ENCODE data around the gene MAPRE2.

Gene MAPRE2

GRCh38 chr18:35063875-35064690 lies 22.9 kb downstream of the MAPRE2 start:
- no peak for DNase-seq

- DNase-seq = no peak
Measured at GRCh38 chr18:35067454-35067853, 26.2 kb downstream of the MAPRE2 start.

- no peak for DNase-seq
Measured at GRCh38 chr18:35071819-35072247, 30.6 kb downstream of the MAPRE2 start.

GRCh38 chr18:35072616-35073015 lies 31.4 kb downstream of the MAPRE2 start:
- DNase-seq = no peak

- no peak for DNase-seq
Measured at GRCh38 chr18:35073186-35074105, 32.2 kb downstream of the MAPRE2 start.

GRCh38 chr18:35074581-35074980 lies 33.4 kb downstream of the MAPRE2 start:
- DNase-seq = no peak

- no peak for DNase-seq
Measured at GRCh38 chr18:35075132-35075531, 33.9 kb downstream of the MAPRE2 start.

- no peak for DNase-seq
Measured at GRCh38 chr18:35076135-35076924, 35.1 kb downstream of the MAPRE2 start.

- DNase-seq = no peak
Measured at GRCh38 chr18:35077937-35078336, 36.7 kb downstream of the MAPRE2 start.

GRCh38 chr18:35080058-35080457 lies 38.8 kb downstream of the MAPRE2 start:
- no peak for DNase-seq

GRCh38 chr18:35083174-35083712 lies 42.0 kb downstream of the MAPRE2 start:
- DNase-seq = no peak

- no peak for DNase-seq
Measured at GRCh38 chr18:35084494-35085449, 43.6 kb downstream of the MAPRE2 start.

- no peak for DNase-seq
Measured at GRCh38 chr18:35085450-35086380, 44.5 kb downstream of the MAPRE2 start.

- no peak for DNase-seq
Measured at GRCh38 chr18:35086704-35087103, 45.5 kb downstream of the MAPRE2 start.

GRCh38 chr18:35087726-35088125 lies 46.5 kb downstream of the MAPRE2 start:
- no peak for DNase-seq

- no peak for DNase-seq
Measured at GRCh38 chr18:35088921-35089320, 47.7 kb downstream of the MAPRE2 start.

GRCh38 chr18:35089382-35089781 lies 48.2 kb downstream of the MAPRE2 start:
- DNase-seq = no peak

- DNase-seq = no peak
Measured at GRCh38 chr18:35089891-35090550, 48.8 kb downstream of the MAPRE2 start.

- DNase-seq = no peak
Measured at GRCh38 chr18:35091841-35092240, 50.6 kb downstream of the MAPRE2 start.
